HUES6 (cell line): Measurements from ENCODE around the gene SEMA7A.

Source experiments
- H3K27ac ChIP-seq: 2 replicates; pipeline ENCODE4 v1.7.0; 2013; ENCODE audit warnings: low read depth, mild to moderate bottlenecking, low read length, inconsistent platforms
- H3K27me3 ChIP-seq: 2 replicates; pipeline ENCODE4 v1.6.1; 2013; ENCODE audit warnings: low read length; ENCODE audit not compliant: control insufficient read depth, insufficient read depth
- H3K36me3 ChIP-seq: 2 replicates; pipeline ENCODE4 v1.6.1; 2013; ENCODE audit warnings: low read length; ENCODE audit not compliant: control insufficient read depth, insufficient read depth
- H3K4me1 ChIP-seq: 2 replicates; pipeline ENCODE4 v1.6.1; 2013; ENCODE audit warnings: low read length; ENCODE audit not compliant: control insufficient read depth, insufficient read depth
- H3K4me3 ChIP-seq: 2 replicates; pipeline ENCODE4 v1.5.1; 2013; ENCODE audit warnings: low read depth, low read length
- H3K9ac ChIP-seq: one replicate; pipeline ENCODE4 v1.6.1; 2013; ENCODE audit warnings: mild to moderate bottlenecking, low read length
- H3K9me3 ChIP-seq: 2 replicates; pipeline ENCODE4 v1.6.1; 2013; ENCODE audit warnings: low read depth, low read length; ENCODE audit not compliant: control insufficient read depth, insufficient read depth

Gene SEMA7A

GRCh38 chr15:74376226-74376625, 57.5 kb downstream of the SEMA7A start:
- Histone ChIP-seq H3K36me3 (no peaks in the 10 kb centered on the region), H3K4me3 (no peak overlapping the region), H3K27ac (no peak overlapping the region), H3K9ac (no peak overlapping the region), H3K4me1 (peaks cover 13% of the 10 kb centered on the region), H3K9me3 (no peaks in the 10 kb centered on the region), H3K27me3 (no peaks in the 10 kb centered on the region)

GRCh38 chr15:74375303-74375693, 58.5 kb downstream of the SEMA7A start:
- H3K36me3 ChIP-seq: no peaks in the 10 kb centered on the region

GRCh38 chr15:74374648-74375302, 59.0 kb downstream of the SEMA7A start:
- no peak overlapping the region for H3K27ac ChIP-seq
- no peak overlapping the region for H3K9ac ChIP-seq
- peak overlapping the region; percentile 70 for H3K4me3 ChIP-seq

More at GRCh38 chr15:74375303-74375693, 58.5 kb downstream of the SEMA7A start:
- Histone ChIP-seq H3K27me3 (no peaks in the 10 kb centered on the region), H3K27ac (no peak overlapping the region), H3K9me3 (no peaks in the 10 kb centered on the region), H3K4me3 (peak overlapping the region; percentile 70), H3K9ac (no peak overlapping the region), H3K4me1 (peaks cover 13% of the 10 kb centered on the region)

GRCh38 chr15:74373731-74374647, 59.8 kb downstream of the SEMA7A start:
- H3K27ac ChIP-seq: no peak overlapping the region
- peaks cover 13% of the 10 kb centered on the region for H3K4me1 ChIP-seq
- peak overlapping the region; percentile 55 for H3K9ac ChIP-seq
- peak overlapping the region; percentile 70 for H3K4me3 ChIP-seq
- no peaks in the 10 kb centered on the region for H3K36me3 ChIP-seq
- no peaks in the 10 kb centered on the region for H3K27me3 ChIP-seq
- H3K9me3 ChIP-seq: no peaks in the 10 kb centered on the region

More at GRCh38 chr15:74374648-74375302, 59.0 kb downstream of the SEMA7A start:
- Histone ChIP-seq H3K36me3 (no peaks in the 10 kb centered on the region), H3K27me3 (no peaks in the 10 kb centered on the region), H3K9me3 (no peaks in the 10 kb centered on the region), H3K4me1 (peaks cover 13% of the 10 kb centered on the region)

GRCh38 chr15:74373056-74373650, 60.6 kb downstream of the SEMA7A start:
- no peak overlapping the region for H3K27ac ChIP-seq
- no peaks in the 10 kb centered on the region for H3K36me3 ChIP-seq
- peak overlapping the region; percentile 16; the same call in 1 of the 2 replicates for H3K4me3 ChIP-seq
- H3K27me3 ChIP-seq: no peaks in the 10 kb centered on the region
- H3K4me1 ChIP-seq: peaks cover 13% of the 10 kb centered on the region
- H3K9me3 ChIP-seq: no peaks in the 10 kb centered on the region
- no peak overlapping the region for H3K9ac ChIP-seq

- Histone ChIP-seq H3K4me3 (no peak overlapping the region), H3K27ac (no peak overlapping the region), H3K27me3 (peaks cover under 1% of the 10 kb centered on the region; the same call in 1 of the 2 replicates), H3K36me3 (no peaks in the 10 kb centered on the region), H3K9ac (no peak overlapping the region), H3K4me1 (peaks cover 24% of the 10 kb centered on the region), H3K9me3 (no peaks in the 10 kb centered on the region)
Observed at GRCh38 chr15:74370471-74370870, 63.3 kb downstream of the SEMA7A start.

GRCh38 chr15:74369756-74370155, 64.0 kb downstream of the SEMA7A start:
- Histone ChIP-seq H3K36me3 (no peaks in the 10 kb centered on the region), H3K4me3 (no peak overlapping the region), H3K9ac (no peak overlapping the region), H3K27me3 (peaks cover 5% of the 10 kb centered on the region; the same call in 1 of the 2 replicates), H3K27ac (no peak overlapping the region), H3K4me1 (peaks cover 26% of the 10 kb centered on the region), H3K9me3 (no peaks in the 10 kb centered on the region)

- no peak overlapping the region for H3K9ac ChIP-seq
- no peak overlapping the region for H3K4me3 ChIP-seq
- peaks cover 5% of the 10 kb centered on the region; the same call in 1 of the 2 replicates for H3K27me3 ChIP-seq
- no peaks in the 10 kb centered on the region for H3K9me3 ChIP-seq
- H3K27ac ChIP-seq: no peak overlapping the region
- peaks cover 28% of the 10 kb centered on the region for H3K4me1 ChIP-seq
- H3K36me3 ChIP-seq: no peaks in the 10 kb centered on the region
Observed at GRCh38 chr15:74369084-74369745, 64.5 kb downstream of the SEMA7A start.

GRCh38 chr15:74368121-74368520, 65.6 kb downstream of the SEMA7A start:
- peaks cover 25% of the 10 kb centered on the region for H3K4me1 ChIP-seq
- no peaks in the 10 kb centered on the region for H3K9me3 ChIP-seq
- no peak overlapping the region for H3K27ac ChIP-seq
- no peak overlapping the region for H3K4me3 ChIP-seq
- no peak overlapping the region for H3K9ac ChIP-seq
- peaks cover 5% of the 10 kb centered on the region; the same call in 1 of the 2 replicates for H3K27me3 ChIP-seq
- no peaks in the 10 kb centered on the region for H3K36me3 ChIP-seq

GRCh38 chr15:74367296-74367854, 66.4 kb downstream of the SEMA7A start, which contains the start of gene CYP11A1:
CYP11A1 (minus strand) TSS chr15:74367646; CDS start chr15:74367585, 61 bp downstream.
- Histone ChIP-seq H3K27ac (no peak within 1 kb of the TSS), H3K36me3 (no peaks in the 10 kb centered on the region)

More at GRCh38 chr15:74367296-74367854, 66.4 kb downstream of the SEMA7A start, which contains the start of gene CYP11A1:
- H3K9ac ChIP-seq: peak within 1 kb of the TSS; percentile 11
- peaks cover 24% of the 10 kb centered on the region for H3K4me1 ChIP-seq
- H3K9me3 ChIP-seq: no peaks in the 10 kb centered on the region
- H3K27me3 ChIP-seq: peaks cover 5% of the 10 kb centered on the region; the same call in 1 of the 2 replicates
- no peak within 1 kb of the TSS; the same call in 1 of the 2 replicates for H3K4me3 ChIP-seq
